GM19023 (cell line): Measurements from ENCODE around the gene SLC17A9.

Experiments used
- ATAC-seq: cut with Tn5 transposase; IDR thresholded peaks from one replicate; pipeline ENCODE4 v1.9.1; 2021; ENCODE audit warnings: mild to moderate bottlenecking, moderate library complexity; ENCODE audit not compliant: unreplicated experiment

The SLC17A9 gene

GRCh38 chr20:62952373-62952967 lies at the start of gene SLC17A9:
TSS of gene SLC17A9 (plus strand) at chr20:62952709. CDS start at chr20:62952831, 122 bp downstream.
- ATAC-seq: peak; percentile 48

- ATAC-seq: no peak
Measured at GRCh38 chr20:62902926-62903615, 49.4 kb upstream of the SLC17A9 start.

GRCh38 chr20:62905536-62906117 lies 46.9 kb upstream of the SLC17A9 start:
- no peak for ATAC-seq

- no peak for ATAC-seq
Measured at GRCh38 chr20:62906209-62906608, 46.3 kb upstream of the SLC17A9 start.

GRCh38 chr20:62906647-62907375 lies 45.7 kb upstream of the SLC17A9 start:
- no peak for ATAC-seq

GRCh38 chr20:62907384-62908317 lies 44.9 kb upstream of the SLC17A9 start:
- ATAC-seq: no peak

- ATAC-seq: no peak
Measured at GRCh38 chr20:62908971-62909791, 43.3 kb upstream of the SLC17A9 start.

- no peak for ATAC-seq
Measured at GRCh38 chr20:62910217-62910766, 42.2 kb upstream of the SLC17A9 start.

GRCh38 chr20:62910777-62911497 lies 41.6 kb upstream of the SLC17A9 start:
- ATAC-seq: no peak

- ATAC-seq: no peak
Measured at GRCh38 chr20:62911701-62912280, 40.7 kb upstream of the SLC17A9 start.

- no peak for ATAC-seq
Measured at GRCh38 chr20:62913043-62913630, 39.4 kb upstream of the SLC17A9 start.

- no peak for ATAC-seq
Measured at GRCh38 chr20:62914436-62914835, 38.1 kb upstream of the SLC17A9 start.

- ATAC-seq: no peak
Measured at GRCh38 chr20:62914970-62915457, 37.5 kb upstream of the SLC17A9 start.

GRCh38 chr20:62916703-62917476 lies 35.6 kb upstream of the SLC17A9 start:
- no peak for ATAC-seq

- ATAC-seq: no peak
Measured at GRCh38 chr20:62917720-62918119, 34.8 kb upstream of the SLC17A9 start.

- no peak for ATAC-seq
Measured at GRCh38 chr20:62918147-62918546, 34.4 kb upstream of the SLC17A9 start.

GRCh38 chr20:62918831-62919230 lies 33.7 kb upstream of the SLC17A9 start:
- no peak for ATAC-seq
